NCI-H187 treated with DMSO at 0.1 percent for 48 hours (cell line): ENCODE results near the gene NBPF26.
A peak's percentile ranks its signal among the peaks of the same experiment; 100 is the strongest.
"Not testable (repeated sequence)": the region's sequence is repeated elsewhere in the genome, so short reads cannot be mapped to it uniquely, and the experiment has no call there.

Source experiments
- DNase-seq: peaks from one replicate; lab custom pipeline; 2025; lab: John Stamatoyannopoulos, UW

The NBPF26 gene

GRCh38 chr1:120723715-120724402, at the start of gene NBPF26:
NBPF26 (plus strand) TSS chr1:120723945.
- DNase-seq: not testable (repeated sequence)

DNA sequence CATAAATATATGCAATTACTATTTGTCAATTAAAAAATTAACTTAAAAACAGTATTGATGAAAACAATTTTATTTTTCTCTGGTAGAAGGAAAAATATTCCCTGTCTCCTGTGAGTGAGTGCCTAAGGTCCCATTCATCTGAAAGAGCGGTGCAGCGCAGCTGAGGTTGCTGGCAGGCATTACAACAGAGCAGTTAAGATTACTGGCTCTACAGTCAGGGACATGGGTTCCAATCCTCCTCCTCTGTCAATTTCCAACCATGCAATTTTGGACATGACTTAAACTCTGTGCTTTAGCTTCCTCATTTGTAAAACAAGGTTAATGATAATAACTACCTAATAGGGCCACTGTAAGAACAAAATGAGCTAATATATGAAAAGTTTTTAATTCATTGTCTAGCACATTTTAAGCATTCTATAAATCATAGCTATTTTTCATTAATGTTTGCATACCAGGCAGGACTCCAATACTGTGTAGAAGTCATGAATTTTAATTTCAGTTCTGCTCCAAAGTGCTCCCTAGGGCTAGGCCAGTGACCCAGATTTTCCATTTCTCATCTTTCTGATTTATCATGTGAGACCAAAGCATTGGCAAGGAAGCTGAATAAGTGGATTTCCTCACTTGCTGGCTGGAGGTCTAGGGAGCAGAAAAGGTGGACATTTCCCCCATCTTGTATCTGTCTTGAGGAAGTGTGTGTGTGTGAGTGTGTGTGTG, 43.5 kb upstream of the NBPF26 start:
- not testable (repeated sequence) for DNase-seq

- DNase-seq: not testable (repeated sequence)
Observed at GRCh38 chr1:120680938-120681337, 42.8 kb upstream of the NBPF26 start.

- DNase-seq: not testable (repeated sequence)
Observed at GRCh38 chr1:120684397-120684796, 39.3 kb upstream of the NBPF26 start.

DNA sequence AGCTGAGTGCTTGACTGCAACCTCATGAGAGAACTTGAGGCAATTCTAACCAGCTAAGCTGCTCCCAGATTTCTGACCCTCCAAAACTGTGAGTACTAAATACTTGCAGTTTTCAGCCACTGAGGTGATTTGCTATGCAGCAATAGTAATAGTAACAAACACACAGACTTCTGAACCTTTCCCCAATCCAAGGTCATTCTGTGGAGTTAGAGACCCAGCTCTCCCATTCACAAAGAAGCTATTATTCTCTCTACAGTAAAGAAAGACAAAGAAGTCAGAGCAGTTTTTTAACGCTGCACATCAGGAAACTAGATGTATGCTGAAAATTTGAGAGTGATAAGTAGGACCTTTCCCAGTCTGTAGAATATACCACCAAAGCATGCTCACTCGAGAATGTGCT, 38.1 kb upstream of the NBPF26 start:
- DNase-seq: not testable (repeated sequence)

GRCh38 chr1:120687250-120687649, 36.5 kb upstream of the NBPF26 start:
- not testable (repeated sequence) for DNase-seq

DNA sequence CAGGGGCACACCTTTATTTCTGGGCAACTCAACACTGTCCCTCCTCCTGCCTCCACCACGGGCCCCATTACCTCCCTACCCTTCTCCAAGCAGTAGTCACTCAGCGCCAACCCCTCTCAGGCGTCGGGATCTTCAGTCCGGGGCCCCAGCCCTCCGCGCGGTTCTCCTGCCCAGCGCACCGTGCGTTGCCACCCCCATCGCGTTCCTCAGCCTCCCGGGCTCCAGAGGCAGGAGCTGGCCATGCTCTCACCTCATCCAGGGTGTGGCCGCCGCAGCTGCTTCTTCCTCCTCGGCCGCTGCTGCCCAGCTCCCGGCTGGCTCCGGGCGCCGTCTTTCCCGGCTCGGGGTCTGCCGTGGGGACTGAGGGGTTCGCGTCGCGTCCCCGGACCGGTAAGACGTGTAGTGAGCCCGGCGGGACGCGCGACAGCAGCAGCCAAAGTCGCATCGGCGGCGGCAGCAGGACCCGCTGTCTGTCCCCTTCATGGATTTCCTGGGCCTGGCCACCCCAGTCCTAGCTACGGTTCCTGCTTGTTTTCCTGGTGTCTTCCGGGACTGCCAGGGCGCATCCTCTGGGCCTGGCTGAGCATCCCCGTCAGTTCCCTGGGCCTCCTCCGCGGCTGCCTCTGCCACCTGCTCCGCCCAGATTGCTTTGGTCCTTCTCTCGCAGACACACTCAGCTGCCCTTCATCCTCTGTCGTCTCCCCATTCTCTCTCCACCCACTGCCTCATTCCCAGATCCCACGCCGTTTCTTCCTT, 22.8 kb upstream of the NBPF26 start:
- not testable (repeated sequence) for DNase-seq

- DNase-seq: not testable (repeated sequence)
Observed at GRCh38 chr1:120723358-120723714, 409 bp upstream of the NBPF26 start.

DNA sequence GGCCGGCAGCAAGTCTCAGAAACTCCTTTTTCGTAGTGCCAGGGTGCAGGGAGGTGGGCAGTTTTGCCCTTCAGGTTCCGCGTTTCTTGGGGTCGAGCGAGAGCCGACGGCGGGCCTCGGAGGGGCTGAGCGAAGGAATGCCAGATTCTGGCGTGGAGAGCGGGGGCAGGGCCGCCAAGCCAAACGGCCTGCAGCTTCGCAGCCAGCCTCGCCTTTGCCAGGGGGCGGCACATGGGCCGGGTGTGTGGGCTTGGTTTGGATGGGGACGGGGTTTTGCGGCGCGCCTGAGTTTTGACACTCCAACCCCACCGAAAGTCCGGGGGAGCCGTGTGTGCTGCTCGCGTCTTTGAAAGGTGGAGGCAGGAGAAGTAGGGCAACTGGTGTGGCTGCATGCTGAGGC, 762 bp downstream of the NBPF26 start:
- DNase-seq: not testable (repeated sequence)

- DNase-seq: not testable (repeated sequence)
Observed at GRCh38 chr1:120728811-120729210, 5.1 kb downstream of the NBPF26 start.

- not testable (repeated sequence) for DNase-seq
Observed at GRCh38 chr1:120769090-120769489, 45.3 kb downstream of the NBPF26 start.

DNA sequence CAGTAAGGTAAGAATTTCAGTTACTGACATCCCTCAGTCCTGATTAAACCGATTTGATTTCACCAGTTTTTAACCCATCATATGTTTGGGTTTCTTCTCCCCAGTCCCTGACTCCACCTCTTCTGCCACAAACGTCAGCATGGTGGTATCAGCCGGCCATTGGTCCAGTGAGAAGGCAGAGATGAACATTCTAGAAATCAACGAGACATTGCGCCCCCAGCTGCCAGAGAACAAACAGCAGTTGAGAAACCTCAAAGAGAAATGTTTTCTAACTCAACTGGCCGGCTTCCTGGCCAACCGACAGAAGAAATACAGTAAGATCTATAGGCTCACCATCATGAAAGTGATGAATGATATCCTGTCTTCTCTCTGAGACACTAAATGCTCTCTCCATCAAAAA, 81.7 kb downstream of the NBPF26 start:
- not testable (repeated sequence) for DNase-seq

GRCh38 chr1:120811822-120812221, 88.1 kb downstream of the NBPF26 start:
- not testable (repeated sequence) for DNase-seq

GRCh38 chr1:120825051-120825450, 101.3 kb downstream of the NBPF26 start:
- DNase-seq: not testable (repeated sequence)

DNA sequence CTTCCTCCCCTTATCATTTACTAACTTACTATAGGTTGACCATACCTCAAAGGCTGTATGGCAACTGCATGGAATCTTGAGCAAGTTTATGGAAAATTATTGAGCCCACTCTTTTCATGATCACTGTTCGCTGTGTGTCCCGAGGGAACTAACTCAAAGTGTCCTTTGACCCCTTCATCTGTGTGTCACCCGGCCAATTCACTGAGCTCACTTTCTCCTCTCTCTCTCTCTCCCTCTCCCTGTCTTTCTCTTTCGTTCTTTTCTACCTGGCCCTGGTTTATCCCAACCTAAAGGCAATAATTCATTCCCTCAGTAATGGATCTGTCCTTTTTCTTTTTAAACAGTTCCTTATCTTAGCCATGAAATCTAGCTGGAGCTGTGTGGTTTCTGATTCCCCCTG, 102.9 kb downstream of the NBPF26 start:
- DNase-seq: not testable (repeated sequence)

DNA sequence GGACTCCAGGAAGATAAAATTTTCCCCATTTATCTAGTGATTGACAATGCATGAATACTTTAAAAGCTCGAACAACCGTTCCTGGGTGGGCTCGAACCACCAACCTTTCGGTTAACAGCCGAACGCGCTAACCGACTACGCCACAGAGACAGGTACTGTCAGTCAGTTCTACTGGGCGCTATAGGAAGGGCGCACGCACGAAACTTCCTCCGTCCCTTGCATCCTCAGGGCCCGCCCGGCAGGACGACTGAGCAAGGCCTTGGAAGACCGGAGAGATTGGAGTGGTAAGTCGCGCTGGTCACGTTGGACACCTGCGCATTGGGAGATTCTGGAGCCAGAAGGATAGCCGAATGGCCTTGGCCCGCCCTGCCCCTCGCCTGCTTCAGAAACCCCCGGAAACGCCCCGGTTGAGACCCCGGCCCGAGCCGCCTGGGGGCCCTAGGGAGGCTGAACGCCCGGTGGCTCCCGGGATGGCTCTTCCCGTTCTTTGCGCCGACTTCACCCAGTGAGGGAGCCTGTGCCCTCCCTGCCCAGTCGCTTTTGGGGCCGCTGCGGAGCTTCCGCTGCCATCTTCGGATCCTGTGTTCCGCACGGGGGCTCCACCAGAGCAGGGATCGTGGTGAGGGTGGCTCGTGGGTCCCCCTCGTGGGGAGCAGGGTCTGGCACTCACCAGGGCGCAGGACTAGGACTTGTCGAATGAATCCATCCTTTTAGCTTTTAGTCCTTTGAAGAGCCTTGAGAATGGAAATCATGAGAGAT, 120.6 kb downstream of the NBPF26 start:
- DNase-seq: not testable (repeated sequence)

DNA sequence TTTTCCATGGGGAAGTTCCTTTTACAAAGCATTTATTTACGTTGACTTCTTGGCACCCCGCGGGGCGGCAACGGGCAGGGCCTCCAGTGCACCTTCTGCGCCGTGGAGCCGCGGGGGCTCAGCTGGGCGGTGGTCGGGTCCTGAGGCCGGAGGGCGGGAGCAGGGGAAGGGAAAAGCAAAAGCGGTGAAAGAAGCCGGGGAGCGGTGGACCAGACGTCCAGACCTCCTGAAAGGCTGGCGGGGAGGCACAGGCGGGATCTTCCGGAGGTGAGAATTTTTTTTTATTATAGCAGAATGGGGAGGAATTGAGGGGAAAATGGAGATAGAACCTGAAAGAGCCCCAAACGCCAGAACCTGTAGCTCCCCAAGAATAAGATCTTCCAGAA, 121.2 kb downstream of the NBPF26 start:
- DNase-seq: not testable (repeated sequence)

GRCh38 chr1:120849400-120850286, 125.9 kb downstream of the NBPF26 start:
- not testable (repeated sequence) for DNase-seq

DNA sequence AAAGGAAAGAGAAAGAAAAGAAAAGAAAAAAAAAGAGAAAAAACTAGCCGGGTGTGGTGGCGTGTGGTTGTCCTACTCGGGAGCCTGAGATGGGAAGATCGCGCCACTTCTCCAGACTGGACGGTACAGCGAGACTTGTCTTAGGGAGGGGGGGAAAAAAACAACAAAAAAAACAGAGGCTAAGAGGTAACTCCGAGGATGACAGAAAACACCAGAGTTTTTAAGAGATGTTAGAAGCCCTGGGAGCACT, 126.5 kb downstream of the NBPF26 start:
- DNase-seq: not testable (repeated sequence)

DNA sequence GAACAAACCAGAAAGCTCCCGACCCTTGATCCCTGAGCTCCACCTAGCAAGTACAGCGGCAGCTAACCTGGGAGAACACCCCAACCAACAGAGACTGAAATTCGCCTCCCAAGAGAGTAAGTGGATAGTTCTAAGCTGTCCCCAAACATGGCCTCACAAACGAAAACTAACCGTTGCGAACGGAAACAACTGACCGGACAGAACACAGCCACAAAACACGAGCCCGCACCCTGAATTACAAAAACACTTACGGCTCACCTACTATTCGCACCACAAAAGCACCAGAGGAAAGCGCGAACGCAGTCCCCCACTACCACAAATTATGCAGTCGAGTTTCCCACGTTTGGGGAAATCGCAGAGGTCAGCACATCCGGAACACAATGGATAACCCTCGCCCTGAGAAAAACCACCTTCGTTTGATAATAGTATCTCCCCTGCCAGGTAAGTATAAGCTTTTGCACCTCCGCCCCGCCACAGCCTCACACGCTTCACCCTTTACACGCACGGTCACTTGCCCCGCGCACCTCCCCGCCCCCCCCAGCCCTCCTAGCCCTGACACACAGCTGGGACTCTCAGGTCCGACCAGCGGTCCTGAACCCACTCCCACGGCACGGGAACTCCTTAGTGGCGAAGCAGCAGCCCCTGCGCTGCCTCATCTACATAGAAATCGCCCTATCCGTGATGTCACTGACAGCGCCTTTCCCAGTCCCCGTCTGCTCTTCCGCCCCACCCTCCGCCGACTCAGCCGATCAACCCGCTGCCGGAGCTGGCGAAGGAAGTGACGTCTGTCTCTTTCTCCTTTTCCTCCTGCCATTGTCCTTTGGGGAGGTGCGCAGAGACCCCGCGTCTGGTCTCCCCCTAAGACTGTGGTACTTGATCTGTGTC, 127.0 kb downstream of the NBPF26 start:
- peak; percentile 52 for DNase-seq
